HG03039 (cell line): ENCODE measurements around the gene FXYD6.

Source experiments
- ATAC-seq: cut with Tn5 transposase; IDR thresholded peaks from one replicate; pipeline ENCODE4 v1.9.1; 2021; ENCODE audit warnings: mild to moderate bottlenecking, moderate library complexity; ENCODE audit not compliant: unreplicated experiment

The FXYD6 gene

DNA sequence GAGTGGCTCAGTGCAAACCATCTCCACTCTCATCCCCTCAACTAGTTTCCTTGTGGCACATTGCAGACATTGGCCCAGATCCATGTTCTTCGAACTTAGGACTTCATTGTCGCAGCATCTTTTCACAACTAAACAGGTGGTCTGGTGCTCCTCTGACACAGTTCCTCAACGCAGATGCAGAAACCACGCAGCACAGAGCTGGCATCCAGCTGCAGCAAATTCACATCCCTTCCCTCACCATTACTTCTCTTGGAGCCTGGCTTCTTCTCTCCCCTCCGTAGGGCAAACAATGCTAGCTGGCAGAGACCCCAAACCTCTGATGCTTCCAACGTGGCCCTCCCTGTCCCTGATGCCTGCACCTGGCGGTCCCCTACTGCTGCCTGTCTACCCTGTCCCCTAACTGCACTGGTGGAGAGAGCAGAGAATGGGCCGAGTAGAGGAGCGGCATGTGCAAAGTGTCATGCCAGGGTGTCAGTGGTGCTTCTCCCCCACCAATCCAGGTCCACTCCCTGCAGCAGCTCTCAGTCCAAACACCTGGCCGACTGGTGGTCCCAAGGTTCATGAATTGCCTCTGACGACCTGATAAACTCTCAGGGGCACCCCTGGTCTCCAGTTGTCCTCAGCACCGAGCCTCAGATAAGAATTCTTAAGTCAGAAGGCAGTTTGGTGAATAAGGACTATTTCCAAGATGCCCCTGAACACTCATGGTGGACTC lies 34.6 kb upstream of the FXYD6 start:
- ATAC-seq = no peak

DNA sequence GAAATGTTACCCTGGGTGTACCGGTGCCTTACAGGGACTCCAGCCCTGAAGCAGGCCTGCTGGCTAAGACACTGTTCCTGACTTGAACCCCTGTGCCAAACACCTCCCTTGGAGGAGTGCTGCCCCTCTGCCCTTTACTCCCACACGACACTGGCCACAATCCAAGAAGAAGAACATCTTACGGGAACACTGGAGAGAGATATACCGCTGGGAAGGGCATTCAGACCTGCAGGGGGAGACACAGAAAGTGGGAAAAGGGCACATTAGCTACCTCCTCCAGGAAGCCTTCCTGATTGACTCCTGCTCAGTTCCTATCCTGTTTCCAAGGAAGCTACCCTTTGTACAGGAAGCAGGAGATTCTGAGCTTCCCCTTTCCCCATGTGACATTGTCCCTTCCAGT lies 34.1 kb upstream of the FXYD6 start:
- ATAC-seq = no peak

DNA sequence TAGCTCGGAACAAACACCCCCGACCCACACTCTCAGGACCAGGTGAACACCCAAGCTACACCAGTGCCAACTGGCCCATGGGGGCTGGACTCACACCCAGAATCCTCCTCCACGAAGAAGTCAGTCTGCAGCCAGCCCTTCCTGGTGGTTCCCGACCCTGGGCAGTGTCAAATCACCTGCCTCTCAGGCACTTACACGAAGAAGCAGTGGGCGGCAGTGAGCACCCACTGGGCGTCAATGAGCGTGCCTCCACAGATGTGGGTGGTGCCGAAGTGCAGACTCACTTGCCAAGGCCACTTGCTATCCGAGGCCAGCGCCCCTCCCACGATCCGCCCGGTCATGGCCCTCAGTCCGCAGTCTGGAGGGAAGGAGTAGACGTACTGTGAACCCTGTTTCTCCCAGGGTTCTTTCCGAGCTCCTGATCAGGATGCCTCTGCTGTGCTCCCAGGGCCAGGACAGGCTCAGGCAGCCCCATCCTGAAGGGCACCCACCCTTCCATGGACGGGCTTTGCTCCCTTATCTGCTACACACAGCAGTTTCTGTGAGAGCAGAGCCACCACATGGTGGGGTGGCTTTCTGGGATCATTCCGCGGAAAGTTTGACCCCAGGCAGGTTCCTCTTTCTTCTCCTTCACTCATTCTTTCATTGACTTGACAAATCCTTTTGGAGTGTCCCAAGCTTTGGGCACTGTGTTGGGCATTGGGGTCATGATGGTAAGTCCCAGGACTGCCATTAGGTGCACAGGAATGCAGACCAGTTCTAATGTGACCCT lies 33.3 kb upstream of the FXYD6 start:
- no peak for ATAC-seq

DNA sequence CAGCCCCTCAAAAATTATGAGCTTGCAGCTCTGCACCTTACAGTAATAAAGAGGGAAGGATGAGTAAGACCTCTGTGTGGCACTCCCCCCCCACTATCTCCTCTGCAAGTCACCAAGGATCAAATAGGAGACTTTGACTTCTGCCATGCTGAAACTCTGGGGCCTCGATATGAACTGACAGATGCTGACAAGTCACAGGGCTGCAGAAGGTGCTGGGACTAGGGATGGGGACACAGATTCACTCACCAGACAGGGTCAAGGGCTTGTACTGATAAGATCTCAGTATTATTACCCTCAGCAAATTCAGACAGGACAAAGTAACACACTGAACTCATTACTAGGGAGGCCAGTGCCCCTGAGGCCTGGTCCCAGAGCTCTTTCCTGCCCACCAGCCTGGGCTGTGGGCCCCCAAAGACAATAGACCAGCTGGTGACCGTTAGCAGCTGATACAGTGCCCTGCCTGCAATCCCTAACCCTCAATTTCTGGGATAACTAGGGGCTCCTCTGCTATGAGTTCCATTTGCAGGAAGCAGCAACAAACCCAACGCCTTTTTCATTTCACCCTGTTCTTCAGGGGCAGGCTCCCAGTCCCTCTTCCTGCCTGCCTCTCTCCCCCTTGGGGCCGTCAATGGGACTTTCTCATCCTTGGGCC lies 32.6 kb upstream of the FXYD6 start:
- no peak for ATAC-seq

DNA sequence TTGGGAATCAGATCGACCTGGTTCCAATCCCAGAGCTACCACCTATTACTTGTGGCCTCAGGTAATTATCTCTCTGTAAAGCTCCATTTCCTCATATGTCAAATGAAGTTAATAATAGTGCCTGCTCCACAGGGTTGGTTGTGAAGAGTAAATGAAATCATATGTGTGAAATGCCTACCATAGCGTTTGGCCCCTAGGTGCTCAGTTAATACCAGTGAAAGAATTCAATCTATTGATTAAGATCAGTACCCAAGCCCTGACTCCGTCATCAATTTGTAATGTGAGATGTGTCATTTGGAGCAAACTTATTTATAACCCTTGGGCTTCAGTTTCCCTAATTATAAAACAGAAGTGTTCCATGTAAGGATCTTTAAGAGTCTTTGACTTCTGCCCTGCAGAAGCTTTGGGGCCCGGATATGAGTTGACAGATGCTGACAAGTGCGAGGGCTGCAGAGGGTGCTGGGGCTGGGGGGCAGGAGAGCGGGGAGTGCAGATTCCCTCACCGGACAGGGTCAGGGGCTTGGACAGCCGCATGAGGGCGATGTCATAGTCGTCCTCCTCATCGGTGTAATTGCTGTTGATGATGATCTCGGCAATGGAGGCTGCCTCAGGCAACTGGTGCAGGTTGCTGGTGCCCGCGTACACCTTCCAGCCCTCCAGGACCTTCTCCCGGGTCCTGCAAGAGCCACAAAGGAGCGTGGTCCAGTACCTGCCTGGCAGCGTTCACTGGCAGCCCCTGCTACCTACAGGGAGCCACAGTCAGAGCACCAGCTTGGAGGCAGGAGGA lies 31.8 kb upstream of the FXYD6 start:
- no peak for ATAC-seq

DNA sequence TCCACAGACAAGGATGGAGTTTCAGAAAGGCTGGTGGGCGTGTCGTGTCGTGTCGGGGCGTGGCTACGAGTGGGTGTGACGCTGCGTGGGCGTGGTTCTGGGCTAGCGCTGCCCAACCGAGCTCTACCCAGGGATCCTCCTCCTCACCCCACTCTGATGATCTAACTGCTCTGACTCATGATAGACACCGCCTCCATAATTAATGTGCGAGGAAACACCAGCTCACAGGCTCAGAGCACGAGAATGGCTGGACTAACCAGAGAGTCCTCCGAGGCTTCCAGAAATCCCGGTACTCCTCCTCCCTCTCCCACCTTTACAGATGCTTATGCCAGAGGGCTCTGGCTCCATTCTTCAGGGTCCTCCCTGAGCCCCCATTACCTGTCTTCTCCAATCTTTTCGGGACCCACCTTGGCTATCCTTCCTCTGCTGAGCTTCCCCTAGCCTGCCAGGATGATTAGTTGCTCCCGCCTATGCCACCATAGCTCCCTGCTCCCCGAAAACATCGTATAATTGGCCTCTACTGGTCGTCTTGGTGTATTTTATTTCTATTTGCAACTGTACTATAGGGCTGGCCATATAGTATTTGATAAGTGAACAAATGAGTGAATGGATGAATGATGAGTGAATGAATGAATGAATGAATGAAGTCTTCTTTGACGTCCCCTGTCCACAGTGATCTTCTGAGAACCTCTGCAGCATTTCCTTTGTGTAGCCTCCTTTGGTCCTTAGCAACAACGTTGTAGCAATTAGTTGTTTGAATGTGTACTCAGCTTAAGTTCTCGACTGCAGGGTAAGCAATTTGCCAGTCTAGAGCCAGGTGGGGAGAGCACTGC lies 31.0 kb upstream of the FXYD6 start:
- ATAC-seq = no peak

DNA sequence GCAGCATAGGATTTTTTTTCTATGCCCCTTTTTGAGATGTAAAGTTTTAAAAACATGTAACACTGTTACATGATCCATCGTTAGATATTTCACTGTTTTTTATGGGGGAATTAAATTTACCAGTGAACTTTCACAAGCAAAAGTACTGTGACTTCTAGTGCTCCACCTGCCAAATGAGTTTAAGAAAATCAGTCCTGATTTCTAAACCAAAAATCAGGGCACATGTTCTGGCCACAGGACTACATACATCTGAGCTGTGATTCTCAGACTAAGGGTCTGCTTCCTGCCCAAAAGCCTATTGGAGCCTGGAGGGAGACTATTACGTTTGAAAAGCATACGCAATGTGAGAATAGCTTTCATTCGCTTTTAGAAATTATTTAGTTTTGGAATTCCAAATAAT lies 30.3 kb upstream of the FXYD6 start:
- ATAC-seq = no peak

DNA sequence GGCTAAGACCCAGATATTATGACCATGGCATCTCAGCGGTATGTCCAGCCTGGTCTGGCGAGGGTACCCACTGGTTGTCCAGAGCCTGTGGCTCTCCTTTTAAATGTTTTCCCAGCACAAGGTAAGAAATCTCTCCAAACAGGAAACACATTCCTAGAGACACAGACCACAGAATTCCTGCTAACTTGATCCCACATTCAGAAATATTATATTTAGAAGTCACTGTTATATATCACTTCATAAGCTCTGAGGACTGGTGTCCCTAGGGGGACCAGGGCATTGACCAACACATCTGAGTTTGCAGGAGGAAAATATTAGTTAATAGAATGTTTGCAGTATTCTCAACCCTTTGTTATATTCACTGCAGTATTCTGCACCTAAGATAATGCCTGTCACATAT lies 29.7 kb upstream of the FXYD6 start:
- no peak for ATAC-seq

DNA sequence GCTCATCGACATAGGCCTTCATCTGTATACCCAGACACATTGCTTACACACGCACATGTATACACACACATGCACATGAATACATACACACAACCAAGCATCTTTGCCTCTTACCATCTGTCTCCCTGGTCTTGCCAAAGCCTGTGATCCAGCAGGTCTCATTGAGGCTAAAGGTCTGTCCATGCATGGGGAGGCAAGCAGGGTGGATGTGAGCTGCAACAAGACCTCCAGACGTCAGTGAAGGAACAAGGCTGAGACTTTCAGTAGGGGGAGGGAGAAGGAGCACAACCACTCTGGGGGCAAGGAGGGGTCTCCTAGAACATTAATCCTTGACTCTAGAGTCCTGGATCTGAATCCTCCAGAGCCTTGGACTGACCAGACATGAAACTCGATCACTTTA lies 29.1 kb upstream of the FXYD6 start:
- ATAC-seq = no peak

DNA sequence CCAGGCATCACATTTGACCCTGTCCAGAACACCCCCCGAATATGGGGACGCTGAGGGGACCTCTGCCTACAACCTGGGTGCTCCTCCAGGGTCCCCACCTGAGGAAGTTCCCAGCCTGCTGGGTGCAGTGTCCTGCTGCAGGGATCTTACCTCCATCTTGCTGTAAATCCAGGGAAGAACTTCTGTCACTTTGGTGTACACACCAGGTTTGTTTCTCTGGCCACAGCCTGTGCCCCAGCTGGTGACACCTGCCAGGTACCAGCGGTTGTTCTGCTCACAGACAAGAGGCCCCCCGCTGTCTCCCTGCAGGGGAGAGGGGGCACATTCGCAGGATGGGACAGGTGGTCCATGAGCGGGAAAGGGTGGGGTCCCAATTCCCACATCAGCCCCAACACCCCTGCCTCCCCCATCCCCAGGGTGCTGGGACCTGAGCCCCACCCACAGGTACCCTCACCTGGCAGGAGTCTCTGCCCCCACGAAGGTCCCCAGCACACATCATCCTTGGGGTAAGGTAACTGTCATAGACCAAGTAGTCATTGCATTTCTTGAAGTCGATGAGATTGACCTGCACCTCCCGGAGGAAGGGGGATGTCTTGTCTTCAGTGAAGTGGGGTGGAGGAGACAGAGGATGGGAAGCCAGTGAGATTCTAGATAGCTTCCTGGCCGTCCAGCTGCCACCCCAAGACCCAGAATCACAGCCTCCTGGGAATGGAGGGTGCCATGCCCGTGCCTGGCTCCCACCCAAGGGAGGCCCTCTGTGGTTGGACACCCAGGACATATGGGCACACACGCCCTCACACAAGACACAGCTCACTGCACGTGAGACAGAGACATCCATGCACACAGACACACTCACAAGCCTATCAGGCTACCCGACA lies 27.3 kb upstream of the FXYD6 start:
- ATAC-seq = no peak

DNA sequence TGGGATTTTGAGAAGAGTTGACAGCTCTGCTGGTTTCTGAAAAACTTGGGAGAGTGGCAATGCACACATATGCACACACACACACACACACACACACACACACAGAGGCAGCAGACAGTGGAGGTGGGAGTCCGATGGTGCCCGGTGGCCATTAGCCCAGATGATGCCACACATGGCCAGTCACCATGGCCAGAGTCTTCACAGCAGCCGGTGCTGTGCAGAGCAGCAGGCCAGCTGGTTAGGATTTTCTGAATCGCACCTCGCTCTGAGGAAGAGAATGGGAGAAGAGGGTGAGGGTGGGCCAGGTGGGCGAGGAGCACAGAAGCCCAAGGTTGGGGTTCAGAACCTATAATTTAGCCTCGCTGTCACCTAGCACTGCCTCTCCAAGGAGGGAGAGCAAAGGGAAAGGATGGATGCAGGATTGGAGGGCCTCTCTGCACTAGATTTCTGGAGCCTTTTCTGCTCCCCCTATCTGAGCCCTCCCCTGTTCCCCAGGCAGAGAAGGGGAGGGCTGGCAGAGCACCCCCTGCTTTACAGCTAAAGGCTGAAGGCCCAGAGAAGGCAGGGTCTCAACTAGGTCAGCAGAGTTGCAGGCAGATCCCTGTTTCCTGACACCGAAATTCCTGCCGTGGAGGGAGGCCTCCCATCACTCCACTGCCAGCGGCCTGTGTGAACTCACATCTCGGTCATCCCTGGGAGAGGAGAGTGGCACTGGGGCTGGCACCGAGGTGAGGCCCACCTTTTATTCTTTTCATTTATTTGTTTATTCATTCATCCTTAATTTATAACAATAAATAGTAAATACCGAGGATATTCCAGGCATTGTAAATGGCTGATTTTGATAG lies 25.8 kb upstream of the FXYD6 start:
- no peak for ATAC-seq

DNA sequence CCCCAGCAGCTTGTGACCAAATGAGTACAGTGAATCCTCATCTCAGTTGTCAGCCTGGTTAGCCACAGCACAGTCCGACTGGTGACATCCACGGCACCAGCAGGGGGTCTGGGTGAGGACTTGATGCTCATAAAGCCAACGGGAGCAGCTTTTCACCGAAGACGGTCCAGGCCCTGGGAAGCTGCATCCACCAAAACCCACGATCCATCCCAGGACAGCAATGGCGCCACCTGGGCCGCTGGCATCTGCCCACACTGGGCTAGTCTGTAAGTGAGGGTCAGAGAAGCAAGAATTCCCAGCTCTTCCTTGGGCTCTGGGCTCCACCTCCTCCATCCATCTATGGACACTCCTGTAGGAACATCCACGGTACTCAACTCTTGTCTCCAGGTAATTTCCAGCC lies 25.1 kb upstream of the FXYD6 start:
- no peak for ATAC-seq

DNA sequence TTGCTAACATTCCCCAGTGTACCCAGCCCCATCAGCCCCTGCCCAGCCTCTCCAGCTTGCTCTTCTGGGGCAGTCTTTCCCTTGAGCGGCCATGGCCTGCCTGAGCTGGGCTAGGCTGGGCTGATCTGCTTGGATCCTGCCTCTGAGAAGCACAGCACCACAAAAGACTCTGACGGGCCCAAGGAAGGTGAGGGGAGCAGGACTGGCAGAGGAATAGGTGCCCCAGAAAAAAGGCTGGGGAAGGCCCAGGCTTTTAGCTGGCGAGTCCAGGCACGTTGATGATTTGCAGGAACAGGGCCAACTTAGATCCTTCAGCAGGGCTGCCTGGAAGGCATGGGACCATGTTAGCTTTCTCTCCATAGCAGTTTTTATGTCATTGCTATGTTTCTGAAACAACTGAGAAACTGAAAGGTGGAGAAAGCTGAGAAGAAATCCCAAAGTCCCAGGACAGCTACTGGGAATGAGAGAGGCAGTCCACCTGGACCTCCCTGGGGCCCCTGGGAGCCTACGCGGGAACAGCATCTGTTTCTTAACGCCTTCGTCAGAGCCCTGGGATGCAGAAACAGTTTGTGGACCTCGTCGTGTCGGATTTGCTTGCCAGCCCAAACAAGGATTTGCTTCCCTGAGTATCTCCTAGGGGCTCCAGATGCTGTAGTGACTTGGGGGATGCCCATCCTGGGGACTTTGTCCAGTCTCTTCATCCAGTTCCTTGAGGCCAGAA lies 24.4 kb upstream of the FXYD6 start:
- no peak for ATAC-seq

DNA sequence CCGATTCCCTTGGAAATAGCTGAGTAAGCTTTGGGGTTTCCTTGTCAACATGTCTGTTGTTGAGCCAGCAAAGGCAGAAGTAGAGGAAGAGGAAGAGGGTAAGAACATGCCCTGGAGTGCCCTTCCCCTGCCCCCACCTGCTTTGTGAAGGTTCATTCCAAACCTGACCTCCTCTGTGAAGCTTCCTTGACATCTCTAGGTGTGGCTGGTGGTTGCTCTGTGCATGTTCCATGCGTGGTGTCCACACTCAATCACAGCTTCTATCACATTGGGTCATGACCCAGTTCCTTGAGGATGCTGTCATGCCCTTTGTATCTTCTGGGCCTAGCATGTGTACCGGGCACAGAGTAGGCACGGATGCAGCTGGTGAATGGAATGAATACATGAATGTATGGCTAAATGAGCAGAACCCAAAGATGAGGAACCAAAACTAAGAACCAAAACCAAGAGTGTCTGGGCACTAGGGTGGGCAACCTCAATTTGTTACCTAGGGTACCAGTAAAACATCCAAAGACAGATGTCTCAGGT lies 23.7 kb upstream of the FXYD6 start:
- no peak for ATAC-seq

DNA sequence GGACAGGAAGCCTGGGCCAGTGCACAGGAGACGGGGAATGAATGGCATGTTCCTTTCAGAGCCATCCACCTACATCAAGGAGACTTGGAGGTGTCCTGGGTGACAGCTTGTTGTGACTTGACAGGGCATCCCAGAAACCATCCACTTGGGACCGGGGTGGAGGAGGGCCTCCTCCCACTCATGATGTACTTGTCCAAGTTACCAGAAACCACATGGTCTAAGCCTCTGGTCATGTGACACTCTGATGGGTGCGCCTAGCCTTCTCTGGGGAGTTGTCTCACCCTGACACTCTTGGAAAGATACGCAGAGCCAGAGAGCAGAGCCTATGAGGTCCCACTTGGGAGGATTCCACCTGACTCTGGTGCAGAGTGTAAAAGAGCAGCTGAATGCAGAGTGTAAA lies 21.6 kb upstream of the FXYD6 start:
- ATAC-seq = no peak

DNA sequence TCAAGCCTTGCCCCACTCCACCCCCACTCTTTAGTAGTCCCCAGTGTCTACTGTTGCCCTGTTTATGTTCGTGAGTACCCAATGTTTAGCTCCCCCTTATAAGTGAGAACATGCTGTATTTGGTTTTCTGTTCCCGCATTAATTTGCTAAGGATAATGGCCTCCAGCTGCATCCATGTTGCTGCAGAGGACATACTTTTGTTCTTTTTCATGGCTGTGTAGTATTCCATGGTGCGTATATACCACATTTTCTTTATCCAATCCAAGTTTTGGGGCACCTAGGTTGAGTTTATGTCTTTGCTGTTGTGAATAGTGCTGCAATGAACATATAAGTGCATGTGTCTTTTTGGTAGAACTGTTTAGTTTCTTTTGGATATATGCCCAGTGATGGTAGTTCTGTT lies 16.2 kb upstream of the FXYD6 start:
- ATAC-seq = no peak

DNA sequence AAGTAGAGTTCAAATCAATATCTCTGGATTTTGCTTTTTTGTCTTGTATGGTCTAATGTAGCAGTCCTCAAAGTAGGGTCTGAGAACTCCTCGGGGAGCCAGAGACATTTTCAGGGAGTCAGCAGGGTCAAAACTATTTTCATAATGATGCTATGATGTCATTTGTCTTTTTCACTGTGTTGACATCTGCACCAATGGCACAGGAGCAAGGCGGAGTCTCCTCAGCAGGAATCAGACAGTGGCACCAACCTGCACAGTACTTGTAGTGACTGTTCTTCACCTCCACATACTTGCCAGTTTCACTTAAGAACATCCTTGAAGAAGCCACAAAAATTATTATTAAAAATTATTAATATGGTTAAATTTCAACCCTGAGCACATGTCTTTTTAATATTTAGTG lies 14.9 kb upstream of the FXYD6 start:
- ATAC-seq = no peak

DNA sequence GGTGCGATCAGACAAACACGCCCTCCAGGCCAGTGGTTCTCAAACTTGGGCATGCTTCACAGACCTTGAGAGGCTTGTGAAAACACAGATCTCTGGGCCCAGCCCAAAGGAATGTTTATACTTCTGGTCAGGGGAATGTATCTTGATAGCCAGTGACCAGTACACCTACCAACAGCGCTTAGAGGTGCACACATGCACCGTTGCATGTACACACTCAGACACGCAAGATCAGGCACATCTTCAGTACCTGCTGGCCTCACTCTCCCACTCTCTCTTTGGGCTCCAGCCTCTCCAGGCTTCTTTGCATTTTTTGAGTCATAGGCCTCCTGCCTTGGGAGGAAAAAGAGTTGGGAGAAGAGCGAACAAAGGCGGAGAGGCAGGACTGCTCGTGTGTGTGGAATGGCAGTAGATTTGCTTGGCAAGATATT lies 11.7 kb upstream of the FXYD6 start:
- ATAC-seq = no peak
